ENCODE measurements around the gene CPN2.

The CPN2 gene

GRCh38 chr3:194340757-194341400 is 10.2 kb downstream of the CPN2 start:
- H4K20me1 ChIP-seq (ENCODE audit: insufficient read depth, low read length), result no peaks in the 10 kb centered on the region
- no peak overlapping the region for H3K4me3 ChIP-seq (ENCODE audit: low read length)
- no peaks in the 10 kb centered on the region for H3K9me3 ChIP-seq (ENCODE audit: insufficient read depth, low read length)
- H3K4me2 ChIP-seq (ENCODE audit: low read length), result no peak overlapping the region
- H3K9ac ChIP-seq (ENCODE audit: low read length), result no peak overlapping the region
- no peaks in the 10 kb centered on the region for H3K79me2 ChIP-seq (ENCODE audit: low read length)
- no peak overlapping the region for H3K27ac ChIP-seq (ENCODE audit: low read length)
- peaks cover 20% of the 10 kb centered on the region; the same call in 1 of the 2 replicates for H3K27me3 ChIP-seq (ENCODE audit: low read depth, low read length)
- H2AFZ ChIP-seq (ENCODE audit: low read depth, low read length), result no peak overlapping the region
- H3K36me3 ChIP-seq (replicated peaks; ENCODE audit: low read depth, low read length), result no peaks in the 10 kb centered on the region
- TF ChIP-seq CTCF (IDR thresholded peaks at IDR 0.05; ENCODE audit: low read depth, low read length), result no peak
- TF ChIP-seq EZH2phosphoT487 (IDR thresholded peaks at IDR 0.05; ENCODE audit: low read depth), result no peak
- peaks cover 13% of the 10 kb centered on the region for H3K4me1 ChIP-seq (ENCODE audit: low read length)

- H3K9me3 ChIP-seq (ENCODE audit: insufficient read depth, low read length), result no peaks in the 10 kb centered on the region
- TF ChIP-seq CTCF (IDR thresholded peaks at IDR 0.05; ENCODE audit: low read depth, low read length), result no peak
- no peak for TF ChIP-seq EZH2phosphoT487 (IDR thresholded peaks at IDR 0.05; ENCODE audit: low read depth)
- H3K4me2 ChIP-seq (ENCODE audit: low read length), result no peak overlapping the region
- no peak overlapping the region for H3K9ac ChIP-seq (ENCODE audit: low read length)
- no peak overlapping the region for H2AFZ ChIP-seq (ENCODE audit: low read depth, low read length)
- H3K27me3 ChIP-seq (ENCODE audit: low read depth, low read length), result peaks cover 21% of the 10 kb centered on the region
- H3K36me3 ChIP-seq (replicated peaks; ENCODE audit: low read depth, low read length), result no peaks in the 10 kb centered on the region
- H3K4me3 ChIP-seq (ENCODE audit: low read length), result no peak overlapping the region
- H3K79me2 ChIP-seq (ENCODE audit: low read length), result no peaks in the 10 kb centered on the region
- peaks cover 13% of the 10 kb centered on the region for H3K4me1 ChIP-seq (ENCODE audit: low read length)
- no peak overlapping the region for H3K27ac ChIP-seq (ENCODE audit: low read length)
- no peaks in the 10 kb centered on the region for H4K20me1 ChIP-seq (ENCODE audit: insufficient read depth, low read length)
Measured at GRCh38 chr3:194339840-194340239, 11.3 kb downstream of the CPN2 start.

GRCh38 chr3:194339356-194339755 is 11.8 kb downstream of the CPN2 start:
- no peak overlapping the region for H3K4me3 ChIP-seq (ENCODE audit: low read length)
- H3K4me1 ChIP-seq (ENCODE audit: low read length), result peaks cover 13% of the 10 kb centered on the region
- H2AFZ ChIP-seq (ENCODE audit: low read depth, low read length), result no peak overlapping the region
- no peak overlapping the region for H3K27ac ChIP-seq (ENCODE audit: low read length)
- no peak overlapping the region for H3K4me2 ChIP-seq (ENCODE audit: low read length)
- H3K9ac ChIP-seq (ENCODE audit: low read length), result no peak overlapping the region
- TF ChIP-seq CTCF (IDR thresholded peaks at IDR 0.05; ENCODE audit: low read depth, low read length), result peak; percentile 11; the same call in 1 of the 2 replicates
- TF ChIP-seq EZH2phosphoT487 (IDR thresholded peaks at IDR 0.05; ENCODE audit: low read depth), result no peak
- no peaks in the 10 kb centered on the region for H3K79me2 ChIP-seq (ENCODE audit: low read length)
- no peaks in the 10 kb centered on the region for H4K20me1 ChIP-seq (ENCODE audit: insufficient read depth, low read length)
- peaks cover 22% of the 10 kb centered on the region for H3K27me3 ChIP-seq (ENCODE audit: low read depth, low read length)
- H3K9me3 ChIP-seq (ENCODE audit: insufficient read depth, low read length), result no peaks in the 10 kb centered on the region
- no peaks in the 10 kb centered on the region for H3K36me3 ChIP-seq (replicated peaks; ENCODE audit: low read depth, low read length)

GRCh38 chr3:194337965-194338753 is 13.0 kb downstream of the CPN2 start:
- Histone ChIP-seq H3K27me3 (ENCODE audit: low read depth, low read length) (peaks cover 24% of the 10 kb centered on the region), H4K20me1 (ENCODE audit: insufficient read depth, low read length) (no peaks in the 10 kb centered on the region), H3K4me3 (ENCODE audit: low read length) (no peak overlapping the region), H3K4me2 (ENCODE audit: low read length) (no peak overlapping the region), H3K27ac (ENCODE audit: low read length) (no peak overlapping the region), H3K9ac (ENCODE audit: low read length) (no peak overlapping the region), H3K4me1 (ENCODE audit: low read length) (peaks cover 14% of the 10 kb centered on the region), H3K36me3 (replicated peaks; ENCODE audit: low read depth, low read length) (no peaks in the 10 kb centered on the region), H2AFZ (ENCODE audit: low read depth, low read length) (no peak overlapping the region), H3K79me2 (ENCODE audit: low read length) (no peaks in the 10 kb centered on the region), H3K9me3 (ENCODE audit: insufficient read depth, low read length) (no peaks in the 10 kb centered on the region)
- TF ChIP-seq EZH2phosphoT487 (IDR thresholded peaks at IDR 0.05; ENCODE audit: low read depth) (no peak), CTCF (IDR thresholded peaks at IDR 0.05; ENCODE audit: low read depth, low read length) (no peak)
